KOPT-K1 (cell line): ENCODE results near the gene SEMA3G.

Experiments used
- H3K27ac ChIP-seq: fragments of 200-600 bp; sonication (generic); 2 replicates; pipeline ENCODE4 v1.5.1; 2016; ENCODE audit warnings: antibody characterized with exemption, mild to moderate bottlenecking, low read depth, low read length; ENCODE audit not compliant: poor library complexity, severe bottlenecking
- H3K36me3 ChIP-seq: fragments of 200-600 bp; sonication (generic); 2 replicates; pipeline ENCODE4 v1.5.1; 2017; ENCODE audit warnings: antibody characterized with exemption, mild to moderate bottlenecking, low read length, moderate library complexity; ENCODE audit not compliant: insufficient read depth
- H3K9me3 ChIP-seq: fragments of 200-600 bp; sonication (generic); 2 replicates; pipeline ENCODE4 v1.5.1; 2017; ENCODE audit warnings: antibody characterized with exemption, low read length, mild to moderate bottlenecking; ENCODE audit not compliant: insufficient read depth, poor library complexity, severe bottlenecking

Gene SEMA3G

DNA sequence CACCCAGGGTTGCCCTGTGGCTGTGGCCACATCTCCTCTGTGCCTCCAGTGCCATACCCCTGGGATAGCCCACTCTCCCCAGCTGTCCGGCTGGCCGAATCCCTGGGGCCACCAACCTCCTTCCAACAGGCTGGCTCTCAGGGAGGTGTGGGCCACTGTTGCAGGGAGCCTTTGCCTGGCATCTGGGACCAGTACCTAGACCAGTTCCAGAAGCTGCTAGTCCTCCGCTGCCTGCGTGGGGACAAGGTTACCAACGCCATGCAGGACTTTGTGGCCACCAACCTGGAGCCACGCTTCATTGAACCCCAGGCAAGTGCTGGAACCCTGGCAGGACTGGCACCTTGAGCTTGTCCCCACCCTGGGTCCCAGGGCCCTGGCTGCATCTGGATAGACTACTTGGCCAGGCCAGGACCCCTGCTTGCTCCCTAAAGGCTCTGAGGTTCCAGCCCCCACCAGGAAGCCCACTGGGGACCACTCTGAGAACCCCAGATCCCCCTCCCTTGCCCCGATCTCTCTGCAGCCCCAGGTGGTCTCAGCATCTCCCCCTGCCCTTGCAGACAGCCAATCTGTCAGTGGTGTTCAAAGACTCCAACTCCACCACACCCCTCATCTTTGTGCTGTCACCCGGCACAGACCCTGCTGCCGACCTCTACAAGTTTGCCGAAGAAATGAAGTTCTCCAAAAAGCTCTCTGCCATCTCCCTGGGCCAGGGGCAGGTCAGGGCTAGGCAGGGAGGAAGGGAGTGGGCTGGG, 50.0 kb downstream of the SEMA3G start:
- Histone ChIP-seq H3K36me3 (peaks cover 19% of the 10 kb centered on the region; the same call in 1 of the 2 replicates), H3K9me3 (no peaks in the 10 kb centered on the region), H3K27ac (no peak overlapping the region)

DNA sequence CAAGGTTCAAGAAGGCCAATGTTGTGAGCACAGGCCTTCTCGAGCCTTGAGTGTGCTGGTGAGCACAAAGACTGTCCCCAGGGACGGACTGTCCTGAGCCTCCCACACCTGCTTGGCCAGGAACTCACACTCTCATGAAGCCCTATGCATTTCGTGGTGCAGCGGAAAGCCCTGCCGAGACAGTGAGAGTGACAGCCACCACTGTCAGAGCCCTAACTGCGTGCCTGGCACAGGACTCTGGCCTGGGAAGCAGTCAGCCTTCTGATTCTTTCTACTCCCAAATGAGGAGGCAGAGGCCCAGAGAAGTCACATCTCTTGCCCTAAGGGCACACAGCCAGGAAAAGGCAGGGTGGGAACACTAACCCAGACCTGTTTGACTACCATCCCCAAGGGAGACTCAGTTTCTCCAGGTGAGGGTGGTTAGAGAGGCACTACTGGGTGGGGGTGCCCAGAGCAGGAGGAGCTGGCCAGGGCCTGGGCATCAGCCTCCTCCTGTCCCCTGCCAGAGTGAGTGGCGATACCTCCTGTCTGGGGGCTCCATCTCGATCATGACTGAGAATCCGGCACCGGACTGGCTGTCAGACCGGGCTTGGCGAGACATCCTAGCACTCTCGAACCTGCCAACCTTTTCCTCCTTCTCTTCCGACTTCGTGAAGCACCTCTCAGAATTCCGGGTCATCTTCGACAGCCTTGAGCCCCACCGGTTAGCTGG, 50.8 kb downstream of the SEMA3G start:
- no peaks in the 10 kb centered on the region for H3K9me3 ChIP-seq
- H3K27ac ChIP-seq, result no peak overlapping the region
- H3K36me3 ChIP-seq, result peaks cover 11% of the 10 kb centered on the region; the same call in 1 of the 2 replicates

GRCh38 chr3:52393131-52393807, 51.6 kb downstream of the SEMA3G start:
- Histone ChIP-seq H3K36me3 (peaks cover 4% of the 10 kb centered on the region; the same call in 1 of the 2 replicates), H3K27ac (no peak overlapping the region), H3K9me3 (no peaks in the 10 kb centered on the region)

- H3K36me3 ChIP-seq, result peaks cover 4% of the 10 kb centered on the region; the same call in 1 of the 2 replicates
- no peaks in the 10 kb centered on the region for H3K9me3 ChIP-seq
- H3K27ac ChIP-seq, result no peak overlapping the region
Measured at GRCh38 chr3:52392216-52392930, 52.5 kb downstream of the SEMA3G start.

DNA sequence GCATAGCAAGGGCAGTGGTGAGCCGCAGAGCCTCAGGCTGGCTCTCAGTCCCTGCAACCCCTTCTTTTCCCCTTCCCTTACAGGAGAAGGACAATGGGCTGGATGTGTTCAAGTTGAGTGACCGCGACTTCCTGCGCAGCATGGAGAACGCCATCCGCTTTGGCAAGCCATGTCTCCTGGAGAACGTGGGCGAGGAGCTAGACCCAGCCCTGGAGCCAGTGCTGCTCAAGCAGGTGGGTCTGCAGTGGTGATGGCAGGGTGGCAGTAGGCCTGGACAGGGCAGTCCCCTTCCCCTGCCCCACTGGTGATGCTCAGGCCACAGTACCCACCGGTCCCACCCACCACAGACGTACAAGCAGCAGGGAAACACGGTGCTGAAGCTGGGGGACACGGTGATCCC, 53.8 kb downstream of the SEMA3G start:
- Histone ChIP-seq H3K9me3 (no peaks in the 10 kb centered on the region), H3K36me3 (peaks cover 4% of the 10 kb centered on the region; the same call in 1 of the 2 replicates), H3K27ac (no peak overlapping the region)

DNA sequence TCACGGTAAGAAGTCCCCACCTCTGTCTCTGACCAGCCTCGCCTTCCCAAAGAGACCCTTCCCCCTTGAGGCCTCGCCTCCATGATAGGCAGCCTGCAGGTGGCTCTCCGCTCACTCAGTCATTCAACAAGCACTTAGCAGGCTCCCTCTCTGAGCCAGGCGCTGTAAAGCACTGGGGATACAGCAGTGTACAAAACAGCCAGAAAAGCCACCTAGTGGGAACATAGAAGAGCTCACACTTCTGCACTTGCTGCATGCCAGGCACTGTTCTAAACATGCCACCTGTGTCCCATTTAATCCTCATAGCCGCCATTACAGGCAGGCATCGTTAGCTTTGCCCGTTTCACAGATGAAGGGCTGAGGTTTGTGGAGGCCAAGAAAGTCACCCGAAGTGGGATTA, 56.0 kb downstream of the SEMA3G start:
- H3K9me3 ChIP-seq, result no peaks in the 10 kb centered on the region
- H3K27ac ChIP-seq, result no peak overlapping the region
- H3K36me3 ChIP-seq, result peaks cover 4% of the 10 kb centered on the region; the same call in 1 of the 2 replicates

- Histone ChIP-seq H3K9me3 (no peaks in the 10 kb centered on the region), H3K27ac (no peak overlapping the region), H3K36me3 (peaks cover 4% of the 10 kb centered on the region; the same call in 1 of the 2 replicates)
Measured at GRCh38 chr3:52388348-52388821, 56.5 kb downstream of the SEMA3G start.

DNA sequence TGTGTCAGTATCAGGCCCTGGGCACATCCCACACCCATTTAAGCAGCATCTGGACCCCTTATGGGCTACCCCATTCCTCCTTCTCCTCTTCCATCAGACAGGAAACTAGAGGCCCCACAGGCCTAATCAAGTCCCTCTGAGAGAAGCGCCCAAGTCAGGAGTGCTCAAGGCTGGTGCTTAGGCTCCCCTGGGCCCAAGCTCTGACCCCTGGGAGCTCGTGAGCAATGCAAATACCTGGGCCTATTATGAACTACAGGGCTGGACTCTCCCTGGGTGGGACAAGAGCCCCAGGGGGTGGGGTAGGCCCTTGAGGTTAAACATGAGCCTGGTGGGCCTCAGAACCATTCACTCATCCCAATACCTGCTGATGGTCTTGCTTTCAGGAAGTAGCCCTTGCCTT, 57.4 kb downstream of the SEMA3G start:
- Histone ChIP-seq H3K36me3 (no peaks in the 10 kb centered on the region; the same call in 1 of the 2 replicates), H3K9me3 (no peaks in the 10 kb centered on the region), H3K27ac (no peak overlapping the region)

GRCh38 chr3:52385157-52385556, 59.7 kb downstream of the SEMA3G start:
- Histone ChIP-seq H3K9me3 (no peaks in the 10 kb centered on the region), H3K36me3 (no peaks in the 10 kb centered on the region), H3K27ac (no peak overlapping the region)

GRCh38 chr3:52384019-52384761, 60.7 kb downstream of the SEMA3G start:
- H3K36me3 ChIP-seq, result no peaks in the 10 kb centered on the region
- H3K27ac ChIP-seq, result no peak overlapping the region
- H3K9me3 ChIP-seq, result no peaks in the 10 kb centered on the region

- Histone ChIP-seq H3K36me3 (no peaks in the 10 kb centered on the region), H3K27ac (no peak overlapping the region), H3K9me3 (no peaks in the 10 kb centered on the region)
Measured at GRCh38 chr3:52383446-52383845, 61.5 kb downstream of the SEMA3G start.
